ENCODE data around the gene CELA3B.
A peak's percentile ranks its signal among the peaks of the same experiment; 100 is the strongest.
"Not testable (repeated sequence)": the region's sequence is repeated elsewhere in the genome, so short reads cannot be mapped to it uniquely, and the experiment has no call there.

Gene CELA3B, protein sequence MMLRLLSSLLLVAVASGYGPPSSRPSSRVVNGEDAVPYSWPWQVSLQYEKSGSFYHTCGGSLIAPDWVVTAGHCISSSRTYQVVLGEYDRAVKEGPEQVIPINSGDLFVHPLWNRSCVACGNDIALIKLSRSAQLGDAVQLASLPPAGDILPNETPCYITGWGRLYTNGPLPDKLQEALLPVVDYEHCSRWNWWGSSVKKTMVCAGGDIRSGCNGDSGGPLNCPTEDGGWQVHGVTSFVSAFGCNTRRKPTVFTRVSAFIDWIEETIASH

GRCh38 chr1:21976703-21977239 lies at the start of gene CELA3B:
Gene CELA3B (plus strand): TSS chr1:21977022. CDS start chr1:21977040, 18 bp downstream.
- not testable (repeated sequence) for DNase-seq

DNA sequence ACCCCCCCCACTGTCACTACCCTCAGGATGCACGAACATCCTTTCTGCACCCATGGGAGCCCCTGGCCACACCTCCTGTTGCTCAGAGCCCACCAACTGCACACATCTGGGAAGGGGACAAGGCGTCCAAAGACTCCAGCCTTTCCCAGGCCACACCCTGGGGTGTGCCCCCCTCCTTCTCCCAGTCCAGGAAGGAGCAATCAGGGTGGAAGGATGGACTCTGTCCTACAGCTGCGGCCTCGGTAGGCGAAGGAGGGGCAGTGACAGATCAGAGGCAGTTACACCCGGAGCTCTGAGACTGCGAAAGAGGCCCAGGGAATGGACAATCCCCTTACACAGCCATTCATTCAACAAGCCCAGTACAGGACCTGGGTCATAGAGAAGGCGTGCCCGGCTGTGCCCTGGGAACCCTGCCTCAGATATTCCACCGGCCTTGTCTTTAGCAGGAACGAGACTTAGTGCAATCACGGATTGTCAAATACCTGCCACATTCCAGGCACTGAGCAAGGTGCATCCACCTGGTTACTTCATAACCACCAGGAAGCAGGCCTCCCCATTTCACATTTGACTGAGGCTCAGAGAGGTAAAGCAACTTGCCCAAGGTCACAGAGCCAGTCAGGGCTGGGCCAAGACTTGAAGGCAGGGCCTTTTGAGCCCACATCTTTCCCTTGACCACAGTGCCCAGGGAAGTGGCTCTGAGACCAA lies 49.1 kb upstream of the CELA3B start:
- no peak for DNase-seq

DNA sequence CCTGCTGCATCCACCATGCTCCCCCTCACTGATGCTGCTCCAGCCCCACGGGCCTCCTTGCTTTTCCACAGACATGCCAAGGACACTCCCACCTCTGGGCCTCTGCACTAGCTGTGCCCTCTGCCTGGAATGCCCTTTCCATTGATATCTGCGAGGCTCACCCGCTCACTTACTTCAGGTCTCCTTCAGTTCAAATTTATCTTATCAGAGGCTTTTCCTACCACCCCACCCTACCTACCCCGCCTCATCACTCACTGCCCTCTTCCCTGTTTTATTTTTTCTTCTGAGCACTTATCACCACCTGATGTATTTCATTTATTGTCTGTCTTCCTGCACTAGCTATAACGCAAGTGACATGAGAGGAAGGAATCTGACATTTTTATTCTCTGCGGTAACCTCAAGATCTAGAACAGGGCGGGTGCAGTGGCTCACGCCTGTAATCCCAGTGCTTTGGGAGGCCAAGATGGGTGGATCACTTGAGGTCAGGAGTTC lies 46.7 kb upstream of the CELA3B start:
- no peak for DNase-seq

DNA sequence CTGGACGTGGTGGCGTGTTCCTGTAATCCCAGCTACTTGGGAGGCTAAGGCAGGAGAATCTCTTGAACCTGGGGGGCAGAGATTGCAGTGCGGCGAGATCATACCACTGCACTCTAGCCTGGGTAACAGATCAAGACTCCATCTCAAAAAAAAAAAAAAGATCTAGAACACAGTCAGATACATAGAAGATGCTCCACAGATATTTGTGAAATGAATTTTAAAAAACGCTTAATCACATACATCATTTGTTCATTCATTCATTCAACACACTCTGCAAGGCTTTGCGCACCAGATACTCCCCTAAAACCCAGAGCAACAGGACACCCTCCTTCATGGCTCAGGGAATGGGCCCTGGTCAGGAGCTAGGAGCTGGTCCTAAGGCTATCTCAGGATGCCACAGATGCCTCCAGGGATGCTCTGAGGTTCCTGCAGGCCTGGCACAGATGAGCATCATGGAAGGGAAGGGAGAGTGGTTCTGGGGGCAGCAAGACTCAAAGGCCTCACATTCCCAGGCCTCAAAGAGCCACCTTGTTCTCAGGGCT lies 46.1 kb upstream of the CELA3B start:
- DNase-seq = no peak

- no peak for DNase-seq
These were observed 45.4 kb upstream of the CELA3B start for GRCh38 chr1:21931171-21932093.

GRCh38 chr1:21932127-21932526 lies 44.7 kb upstream of the CELA3B start:
- no peak for DNase-seq

GRCh38 chr1:21933397-21934248 lies 43.2 kb upstream of the CELA3B start:
- peak; percentile 81 for DNase-seq

GRCh38 chr1:21935393-21935804 lies 41.4 kb upstream of the CELA3B start:
- DNase-seq = no peak

GRCh38 chr1:21935891-21936365 lies 40.9 kb upstream of the CELA3B start:
- peak; percentile 12 for DNase-seq

DNA sequence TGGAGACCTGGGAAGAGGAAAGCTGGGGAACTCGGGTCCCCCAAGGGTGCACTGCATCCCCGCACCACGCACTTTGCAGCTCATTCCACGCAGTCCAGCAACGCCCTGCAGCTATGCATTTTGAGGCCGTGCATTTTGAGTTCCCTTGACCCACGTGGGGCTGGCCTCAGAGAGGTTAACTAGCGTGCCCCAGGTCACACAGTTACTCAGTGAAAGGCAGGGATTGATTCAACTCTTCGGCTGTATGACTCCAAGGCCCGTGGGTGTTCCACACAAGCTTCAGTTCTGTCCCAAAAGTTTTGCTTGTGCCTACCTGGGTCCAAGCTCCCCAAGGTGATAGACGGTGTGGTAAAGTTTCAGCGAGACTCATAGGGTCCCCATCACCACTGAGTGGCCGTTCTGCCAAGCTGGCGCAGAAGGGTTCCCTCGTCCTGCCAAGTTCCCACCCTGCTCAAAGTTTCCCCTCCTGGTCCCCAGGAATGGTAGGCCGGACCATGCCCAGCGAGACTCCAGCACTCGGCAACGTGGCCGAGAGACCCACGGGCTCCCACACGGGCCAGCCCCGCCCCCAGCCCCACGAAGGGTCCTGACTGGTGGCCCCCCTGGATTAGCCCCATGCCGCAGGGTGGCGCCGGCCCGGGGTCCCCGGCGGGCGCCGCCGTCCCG lies 40.3 kb upstream of the CELA3B start:
- no peak for DNase-seq

- DNase-seq = no peak
These were observed 39.8 kb upstream of the CELA3B start, which contains the start of gene HSPG2 for GRCh38 chr1:21937034-21937371. Gene HSPG2 (minus strand): TSS chr1:21937310. CDS start chr1:21937217, 93 bp downstream.

GRCh38 chr1:21937372-21938121 lies 39.3 kb upstream of the CELA3B start:
- peak; percentile 84 for DNase-seq

DNA sequence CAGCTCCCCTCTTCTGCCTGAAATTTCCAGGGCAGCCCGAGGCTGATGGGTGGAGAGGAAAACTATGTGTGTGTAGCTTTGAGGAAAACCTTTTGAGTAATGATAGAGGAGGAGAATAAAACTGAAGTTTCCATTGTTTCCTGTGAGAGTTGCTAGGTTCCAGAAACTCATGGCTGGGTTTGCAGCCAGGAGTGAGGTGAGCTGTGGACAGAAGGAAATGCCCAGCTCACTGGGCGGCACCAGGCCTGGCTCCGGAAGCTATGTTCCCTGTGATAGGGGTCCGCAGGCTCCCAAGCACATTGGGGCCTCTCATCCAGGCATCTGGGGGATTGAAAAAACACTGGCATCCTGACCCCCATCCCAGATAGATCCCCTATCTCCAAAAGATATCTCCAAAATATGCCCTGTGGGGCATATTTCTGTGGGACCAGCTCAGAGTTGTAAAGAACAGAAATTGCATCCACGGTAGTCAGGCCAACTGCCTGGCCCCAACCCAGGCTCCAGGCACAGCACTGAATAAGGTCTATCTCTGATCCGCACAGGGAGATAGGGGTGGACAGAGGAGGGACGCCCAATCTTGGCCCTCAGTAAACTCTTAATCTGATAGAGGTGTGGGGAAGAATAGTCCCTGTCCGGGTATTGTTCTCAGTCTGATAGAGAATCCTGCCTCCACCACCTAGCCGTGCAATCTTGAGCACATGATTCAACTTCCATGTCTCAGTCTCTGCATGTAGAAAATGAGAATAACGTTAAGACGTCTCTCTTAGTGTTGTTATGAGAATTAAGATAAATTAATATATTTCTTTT lies 37.9 kb upstream of the CELA3B start:
- no peak for DNase-seq

DNA sequence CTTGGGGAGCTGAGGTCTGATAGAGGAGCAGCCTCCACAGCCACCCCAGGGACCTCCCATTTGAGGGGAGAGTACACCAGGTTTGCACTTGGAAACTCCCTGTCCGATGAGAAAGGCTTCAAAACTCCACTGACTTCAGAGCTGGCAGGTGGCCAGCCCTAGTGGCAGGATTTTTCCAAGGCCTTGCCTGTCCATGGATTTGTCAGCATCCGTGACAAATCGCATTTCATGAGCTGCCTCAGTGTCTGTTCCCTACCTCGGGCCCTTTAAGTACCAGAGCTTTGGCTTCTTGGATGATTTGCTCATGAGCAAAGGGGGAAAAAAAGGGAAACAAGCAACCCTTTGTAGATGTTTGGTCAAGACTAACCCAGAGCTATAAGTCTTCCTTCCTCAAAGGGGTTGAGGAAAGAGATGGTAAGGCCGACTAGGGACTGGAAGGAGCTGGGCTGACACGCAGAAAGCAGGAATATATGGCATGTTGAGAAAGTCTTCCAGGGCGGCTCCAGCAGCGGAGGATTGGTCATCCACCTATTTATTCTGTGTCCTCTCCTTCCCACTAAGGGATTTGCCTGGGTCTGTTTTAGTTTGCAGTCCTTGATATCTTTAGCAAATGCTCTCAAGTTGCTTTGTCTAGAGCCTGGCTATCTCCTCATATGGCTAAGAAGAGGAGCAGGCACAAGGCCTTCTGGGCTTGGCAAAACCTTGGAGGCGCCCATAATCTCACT lies 37.0 kb upstream of the CELA3B start:
- peak; percentile 54 for DNase-seq

- no peak for DNase-seq
These were observed 36.3 kb upstream of the CELA3B start for GRCh38 chr1:21940492-21940891.

- DNase-seq = no peak
These were observed 35.5 kb upstream of the CELA3B start for GRCh38 chr1:21941370-21941769.

- DNase-seq = no peak
These were observed 34.4 kb upstream of the CELA3B start for GRCh38 chr1:21942464-21942863.

DNA sequence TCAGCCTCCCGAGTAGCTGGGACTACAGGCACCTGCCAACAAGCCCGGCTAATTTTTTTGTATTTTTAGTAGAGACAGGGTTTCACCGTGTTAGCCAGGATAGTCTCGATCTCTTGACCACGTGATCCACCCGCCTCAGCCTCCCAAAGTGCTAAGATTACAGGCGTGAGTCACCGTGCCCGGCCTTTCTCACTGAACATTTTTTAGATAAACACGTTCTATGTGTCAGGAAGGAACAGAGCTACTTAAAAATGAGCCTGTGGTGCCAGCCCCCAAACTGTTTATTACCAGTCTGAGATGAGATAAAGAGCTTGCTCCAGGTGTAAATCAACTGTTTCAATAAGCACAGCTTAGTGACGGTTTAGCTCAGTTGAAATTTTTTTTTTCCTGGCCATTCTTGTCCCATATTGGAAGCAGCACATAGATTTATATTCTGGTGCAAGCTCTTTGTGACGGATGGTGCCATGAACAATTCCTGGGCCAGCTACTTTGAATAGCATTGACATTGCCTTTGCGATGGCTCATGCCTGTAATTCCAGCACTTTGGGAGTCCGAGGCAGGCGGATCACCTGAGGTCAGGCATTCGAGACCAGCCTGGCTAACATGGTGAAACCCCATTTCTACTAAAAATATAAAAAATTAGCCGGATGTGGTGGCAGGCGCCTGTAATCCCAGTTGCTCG lies 33.7 kb upstream of the CELA3B start:
- not testable (repeated sequence) for DNase-seq

Measured in NCI-H69 (cell line).